Tibial artery (tissue), 4 donors: ENCODE data around the gene COX7B2.

Experiments
- DNase-seq, 2 donors: peaks; one replicate each; pipeline ENCODE4 v3.0.0-alpha.2; 2019
- H3K27ac ChIP-seq, 2 donors: fragments of 200-600 bp; sonication (generic) in 1 of 2; 1 replicate in 1 of 2; 2 replicates in 1 of 2; pipeline ENCODE4 v1.5.1; 2018 to 2019; ENCODE audit warnings: mild to moderate bottlenecking in 1 of 2
- H3K27me3 ChIP-seq, 2 donors: fragments of 200-600 bp; sonication (generic) in 1 of 2; one replicate each; pipeline versions ENCODE4 v1.5.1 to v1.6.0; 2016 to 2019
- H3K36me3 ChIP-seq, 3 donors: fragments of 200-600 bp; sonication (generic) in 2 of 3; one replicate each; pipeline ENCODE4 v1.5.1; 2016 to 2019; ENCODE audit warnings: mild to moderate bottlenecking in 2 of 3
- H3K4me1 ChIP-seq, 4 donors: fragments of 200-600 bp; sonication (generic) in 2 of 4; 1 replicate in 3 of 4; 2 replicates in 1 of 4; pipeline ENCODE4 v1.5.1; 2016 to 2019
- H3K4me3 ChIP-seq, 2 donors: fragments of 200-600 bp; sonication (generic) in 1 of 2; 1 replicate in 1 of 2; 2 replicates in 1 of 2; pipeline ENCODE4 v1.5.1; 2018 to 2019; ENCODE audit warnings: mild to moderate bottlenecking in 2 of 2
- H3K9me3 ChIP-seq, 3 donors: fragments of 200-600 bp; sonication (generic) in 1 of 3; one replicate each; pipeline ENCODE4 v1.5.1; 2016 to 2019
- intact Hi-C: fragments of 100-400 bp; cut with DNase I; formaldehyde crosslinking; loops from one replicate; pipeline ENCODE4 v1.15.0; 2023; ENCODE audit warnings: low total_unique reads
- TF ChIP-seq, protein P1 (sequence below), 2 experiments: fragments of 200-600 bp in 1 of 2; fragments of 450-650 bp in 1 of 2; IDR thresholded peaks; one replicate each; pipeline ENCODE4 v1.5.1; 2017 to 2019; ENCODE audit warnings: antibody characterized with exemption in 2 of 2, mild to moderate bottlenecking in 1 of 2, moderate library complexity in 1 of 2

COX7B2 gene

DNA sequence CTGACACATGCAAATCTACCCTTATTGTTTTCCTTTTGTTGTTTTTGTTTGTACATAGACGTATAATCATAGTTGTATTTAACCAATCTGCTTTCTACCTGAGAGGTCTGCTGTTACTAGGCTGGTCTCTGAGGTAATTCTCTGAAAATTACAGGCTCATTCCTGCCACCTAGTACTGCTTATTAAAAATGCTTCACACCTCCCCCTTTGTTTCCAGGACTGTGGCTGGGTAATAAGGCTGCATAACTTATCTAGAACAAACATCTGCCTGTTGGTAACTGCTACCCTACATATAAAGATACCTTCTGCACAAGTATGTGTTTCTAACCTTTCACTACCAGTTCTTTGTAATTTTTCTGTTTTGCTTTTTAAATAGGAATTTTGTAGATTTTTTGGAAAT lies 34.2 kb downstream of the COX7B2 start:
- H3K4me3 ChIP-seq = no peak overlapping the region
- H3K27me3 ChIP-seq = no peaks in the 10 kb centered on the region
- no peak overlapping the region for H3K27ac ChIP-seq
- no peaks in the 10 kb centered on the region for H3K36me3 ChIP-seq
- H3K9me3 ChIP-seq = no peaks in the 10 kb centered on the region
- intact Hi-C loops = no loop called here
- TF ChIP-seq, protein P1, sequence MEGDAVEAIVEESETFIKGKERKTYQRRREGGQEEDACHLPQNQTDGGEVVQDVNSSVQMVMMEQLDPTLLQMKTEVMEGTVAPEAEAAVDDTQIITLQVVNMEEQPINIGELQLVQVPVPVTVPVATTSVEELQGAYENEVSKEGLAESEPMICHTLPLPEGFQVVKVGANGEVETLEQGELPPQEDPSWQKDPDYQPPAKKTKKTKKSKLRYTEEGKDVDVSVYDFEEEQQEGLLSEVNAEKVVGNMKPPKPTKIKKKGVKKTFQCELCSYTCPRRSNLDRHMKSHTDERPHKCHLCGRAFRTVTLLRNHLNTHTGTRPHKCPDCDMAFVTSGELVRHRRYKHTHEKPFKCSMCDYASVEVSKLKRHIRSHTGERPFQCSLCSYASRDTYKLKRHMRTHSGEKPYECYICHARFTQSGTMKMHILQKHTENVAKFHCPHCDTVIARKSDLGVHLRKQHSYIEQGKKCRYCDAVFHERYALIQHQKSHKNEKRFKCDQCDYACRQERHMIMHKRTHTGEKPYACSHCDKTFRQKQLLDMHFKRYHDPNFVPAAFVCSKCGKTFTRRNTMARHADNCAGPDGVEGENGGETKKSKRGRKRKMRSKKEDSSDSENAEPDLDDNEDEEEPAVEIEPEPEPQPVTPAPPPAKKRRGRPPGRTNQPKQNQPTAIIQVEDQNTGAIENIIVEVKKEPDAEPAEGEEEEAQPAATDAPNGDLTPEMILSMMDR (IDR thresholded peaks at IDR 0.05) = no peak
- DNase-seq = no peak
- no peaks in the 10 kb centered on the region for H3K4me1 ChIP-seq

DNA sequence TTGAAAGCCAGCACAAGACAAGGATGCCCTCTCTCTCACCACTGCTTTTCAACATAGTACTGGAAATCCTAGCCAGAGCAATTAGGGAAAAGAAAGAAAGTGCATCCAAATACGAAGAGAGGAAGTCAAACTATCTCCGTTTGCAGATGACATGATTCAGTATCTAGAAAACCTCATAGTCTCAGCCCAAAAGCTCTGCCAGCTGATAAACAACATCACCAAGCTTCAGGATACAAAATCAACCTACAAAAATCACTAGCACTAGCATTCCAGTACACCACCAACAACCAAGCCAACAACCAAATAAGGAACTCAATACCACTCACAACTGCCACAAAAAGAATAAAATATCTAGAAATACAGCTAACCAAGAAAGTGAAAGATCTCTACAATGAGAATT lies 38.6 kb downstream of the COX7B2 start:
- Histone ChIP-seq H3K27me3 (no peaks in the 10 kb centered on the region), H3K36me3 (no peaks in the 10 kb centered on the region), H3K4me1 (no peaks in the 10 kb centered on the region), H3K4me3 (no peak overlapping the region), H3K9me3 (no peaks in the 10 kb centered on the region), H3K27ac (no peak overlapping the region)
- no peak for DNase-seq
- TF ChIP-seq, protein P1 (IDR thresholded peaks at IDR 0.05) = no peak
- intact Hi-C loops = no loop called here

GRCh38 chr4:46856333-46856732 lies 52.7 kb downstream of the COX7B2 start:
- TF ChIP-seq, protein P1 (IDR thresholded peaks at IDR 0.05) = no peak
- DNase-seq = no peak
- peaks cover 0 to 32% (median 9%) of the 10 kb centered on the region in 4 donors for H3K4me1 ChIP-seq

DNA sequence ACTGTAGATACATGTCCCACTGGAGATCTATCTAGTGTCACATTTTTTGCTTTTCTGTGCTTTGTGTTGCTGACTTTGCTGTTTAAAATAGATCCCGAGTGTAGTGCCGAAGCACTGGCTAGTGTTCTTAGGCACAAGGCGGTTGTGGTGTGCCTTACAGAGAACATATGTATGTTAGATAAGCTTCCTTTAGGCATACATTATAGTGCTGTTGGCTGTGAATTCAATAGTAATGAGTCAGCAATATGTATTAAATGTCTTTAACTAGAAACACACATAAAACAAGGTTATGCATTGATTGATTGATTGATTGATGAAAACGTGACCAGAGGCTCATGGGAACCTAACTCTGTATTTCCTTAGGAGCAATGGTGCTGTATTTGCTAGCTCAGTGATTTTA lies 56.2 kb downstream of the COX7B2 start:
- peaks cover 0 to 22% (median 6%) of the 10 kb centered on the region in 4 donors for H3K4me1 ChIP-seq
- DNase-seq = no peak
- intact Hi-C loops = no loop called here
- no peaks in the 10 kb centered on the region for H3K27me3 ChIP-seq
- no peak overlapping the region for H3K4me3 ChIP-seq
- no peaks in the 10 kb centered on the region for H3K9me3 ChIP-seq
- TF ChIP-seq, protein P1 (IDR thresholded peaks at IDR 0.05) = no peak
- H3K36me3 ChIP-seq = no peaks in the 10 kb centered on the region
- no peak overlapping the region for H3K27ac ChIP-seq

More at GRCh38 chr4:46856333-46856732, 52.7 kb downstream of the COX7B2 start:
- H3K27ac ChIP-seq = peak overlapping the region in 1 of 2 donors; percentile 36
- no peaks in the 10 kb centered on the region for H3K9me3 ChIP-seq
- intact Hi-C loops = no loop called here
- H3K36me3 ChIP-seq = no peaks in the 10 kb centered on the region
- no peaks in the 10 kb centered on the region for H3K27me3 ChIP-seq
- H3K4me3 ChIP-seq = no peak overlapping the region

DNA sequence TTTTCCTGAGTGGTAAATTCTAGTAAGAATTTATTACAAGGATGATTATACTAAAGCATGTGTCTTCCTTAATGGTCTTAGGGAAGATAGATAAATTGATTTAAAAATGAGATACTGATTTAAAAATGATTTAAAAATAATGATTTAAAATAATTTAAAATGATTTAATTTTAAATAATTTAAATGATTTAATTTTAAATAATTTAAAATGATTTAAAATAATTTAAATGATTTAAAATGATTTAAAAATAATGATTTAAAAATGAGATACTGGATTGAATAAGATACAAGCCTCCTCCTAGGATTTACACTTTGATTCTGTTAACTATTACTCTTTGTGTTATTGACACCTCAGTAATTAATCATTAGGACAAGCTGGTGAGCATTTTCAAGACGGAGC lies 59.0 kb downstream of the COX7B2 start:
- TF ChIP-seq, protein P1 (IDR thresholded peaks at IDR 0.05) = no peak
- no peak overlapping the region for H3K4me3 ChIP-seq
- no peaks in the 10 kb centered on the region for H3K36me3 ChIP-seq
- no peaks in the 10 kb centered on the region for H3K4me1 ChIP-seq
- no peak for DNase-seq
- intact Hi-C loops = no loop called here
- no peak overlapping the region for H3K27ac ChIP-seq
- no peaks in the 10 kb centered on the region for H3K9me3 ChIP-seq
- no peaks in the 10 kb centered on the region for H3K27me3 ChIP-seq
